GM10248 (cell line): ENCODE data around the gene CEBPB.
"Not testable (repeated sequence)": the region's sequence is repeated elsewhere in the genome, so short reads cannot be mapped to it uniquely, and the experiment has no call there.

Source experiments
- CTCF ChIA-PET: fragments of 300-600 bp; sonication (Branson Sonifier 250); formaldehyde crosslinking; extraction: SDS; loops from one replicate; lab custom pipeline; 2021; ENCODE audit warnings: antibody characterized with exemption; lab: Yijun Ruan, JAX
- POLR2A ChIA-PET: fragments of 350-650 bp; sonication (Branson Sonifier 250); formaldehyde crosslinking; extraction: SDS; loops from one replicate; lab custom pipeline; 2020; ENCODE audit warnings: antibody characterized with exemption; lab: Yijun Ruan, JAX
- DNase-seq: peaks from one replicate; pipeline ENCODE4 v3.0.0; 2012; ENCODE audit errors: extremely low spot score
- TF ChIP-seq, protein P1 (sequence below): IDR thresholded peaks from 2 replicates; pipeline ENCODE4 v1.5.1; 2012; ENCODE audit warnings: mild to moderate bottlenecking, low read depth; ENCODE audit errors: extremely low read depth, missing control alignments, control extremely low read depth

Gene CEBPB

DNA sequence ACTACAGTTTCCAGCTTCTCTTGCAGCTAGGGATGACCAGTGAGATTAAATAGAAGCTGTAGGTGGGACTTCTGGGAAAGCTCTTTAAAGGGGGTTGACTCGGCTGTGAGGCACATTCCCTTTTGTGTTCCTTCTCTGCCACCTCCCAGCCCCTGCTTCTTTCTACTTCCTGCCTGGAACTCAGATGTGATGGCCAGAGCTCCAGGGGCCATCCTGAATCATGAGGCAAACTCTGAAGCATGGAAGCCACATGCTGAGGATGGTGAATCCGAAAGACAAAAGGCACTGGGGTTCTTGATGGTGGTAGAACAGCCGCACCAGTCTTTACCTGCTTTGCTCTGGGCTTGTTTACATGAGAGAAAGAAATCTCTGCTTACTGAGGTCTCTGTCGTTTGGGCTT, 9.1 kb downstream of the CEBPB start:
- ChIA-PET CTCF (interaction anchor here (1.0 to 3.3 kb wide), 3 partner anchors 11 to 389 kb away, joined by 3 to 11 read pairs (median 4); partner anchors contain the start of gene CEBPB), POLR2A (no interaction called here)
- TF ChIP-seq, protein P1, sequence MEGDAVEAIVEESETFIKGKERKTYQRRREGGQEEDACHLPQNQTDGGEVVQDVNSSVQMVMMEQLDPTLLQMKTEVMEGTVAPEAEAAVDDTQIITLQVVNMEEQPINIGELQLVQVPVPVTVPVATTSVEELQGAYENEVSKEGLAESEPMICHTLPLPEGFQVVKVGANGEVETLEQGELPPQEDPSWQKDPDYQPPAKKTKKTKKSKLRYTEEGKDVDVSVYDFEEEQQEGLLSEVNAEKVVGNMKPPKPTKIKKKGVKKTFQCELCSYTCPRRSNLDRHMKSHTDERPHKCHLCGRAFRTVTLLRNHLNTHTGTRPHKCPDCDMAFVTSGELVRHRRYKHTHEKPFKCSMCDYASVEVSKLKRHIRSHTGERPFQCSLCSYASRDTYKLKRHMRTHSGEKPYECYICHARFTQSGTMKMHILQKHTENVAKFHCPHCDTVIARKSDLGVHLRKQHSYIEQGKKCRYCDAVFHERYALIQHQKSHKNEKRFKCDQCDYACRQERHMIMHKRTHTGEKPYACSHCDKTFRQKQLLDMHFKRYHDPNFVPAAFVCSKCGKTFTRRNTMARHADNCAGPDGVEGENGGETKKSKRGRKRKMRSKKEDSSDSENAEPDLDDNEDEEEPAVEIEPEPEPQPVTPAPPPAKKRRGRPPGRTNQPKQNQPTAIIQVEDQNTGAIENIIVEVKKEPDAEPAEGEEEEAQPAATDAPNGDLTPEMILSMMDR, result no peak
- DNase-seq, result no peak

DNA sequence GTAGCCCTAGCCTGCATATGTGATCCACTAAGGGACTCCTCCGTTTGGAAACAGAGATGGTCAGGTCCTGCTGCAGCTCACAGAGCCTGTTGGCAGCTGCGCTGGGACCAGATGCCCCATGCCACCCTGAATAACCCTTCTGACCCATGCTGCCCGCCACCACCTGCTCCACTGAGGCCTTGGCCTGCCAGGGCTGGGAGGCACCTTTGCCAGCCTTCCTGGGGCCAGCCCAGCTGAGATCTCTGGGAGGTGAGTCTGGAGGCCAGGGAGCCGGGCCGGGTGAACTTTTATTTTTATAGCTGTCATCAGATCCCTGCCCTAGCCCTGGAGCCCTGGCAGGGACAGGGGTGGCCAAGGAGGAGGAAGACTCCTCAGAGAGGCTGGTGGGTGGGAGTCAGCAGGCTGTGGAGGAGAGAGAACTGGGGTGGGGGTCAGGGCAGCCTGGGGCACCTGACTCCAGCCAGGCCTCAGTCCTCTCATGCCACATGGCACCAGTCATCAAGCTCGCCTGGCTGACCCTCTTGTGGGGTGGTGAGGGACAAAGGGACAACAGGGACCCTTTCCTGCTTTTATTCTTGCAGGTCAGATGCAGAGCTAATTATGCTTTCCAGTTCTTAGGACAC, 10.0 kb downstream of the CEBPB start:
- TF ChIP-seq, protein P1, result no peak
- ChIA-PET POLR2A (no interaction called here), CTCF (interaction anchor here (1.0 to 3.3 kb wide), 4 partner anchors 9 to 388 kb away, joined by 3 to 11 read pairs (median 3); partner anchors contain the start of gene CEBPB)
- no peak for DNase-seq

DNA sequence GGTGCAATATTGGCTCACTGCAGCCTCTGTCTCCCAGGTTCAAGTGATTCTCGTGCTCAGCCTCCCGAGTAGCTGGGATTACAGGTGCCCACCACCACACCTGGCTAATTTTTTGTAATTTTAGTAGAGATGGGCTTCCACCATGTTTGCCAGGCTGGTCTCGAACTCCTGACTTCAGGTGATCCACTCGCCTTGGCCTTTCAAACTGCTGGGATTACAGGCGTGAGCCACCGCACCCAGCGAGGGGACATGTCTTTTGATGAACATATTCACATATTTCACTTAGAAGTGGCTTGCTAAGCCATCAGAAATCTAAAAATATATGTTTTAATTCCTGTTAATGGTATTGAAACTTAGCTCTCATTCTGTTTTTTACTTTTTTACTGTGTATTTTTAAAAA, 11.1 kb downstream of the CEBPB start:
- CTCF ChIA-PET, result interaction anchor here (1.1 to 3.3 kb wide), 3 partner anchors 10 to 223 kb away, joined by 3 to 11 read pairs (median 4); partner anchors contain the start of gene CEBPB
- POLR2A ChIA-PET, DNase-seq: not testable (repeated sequence)

DNA sequence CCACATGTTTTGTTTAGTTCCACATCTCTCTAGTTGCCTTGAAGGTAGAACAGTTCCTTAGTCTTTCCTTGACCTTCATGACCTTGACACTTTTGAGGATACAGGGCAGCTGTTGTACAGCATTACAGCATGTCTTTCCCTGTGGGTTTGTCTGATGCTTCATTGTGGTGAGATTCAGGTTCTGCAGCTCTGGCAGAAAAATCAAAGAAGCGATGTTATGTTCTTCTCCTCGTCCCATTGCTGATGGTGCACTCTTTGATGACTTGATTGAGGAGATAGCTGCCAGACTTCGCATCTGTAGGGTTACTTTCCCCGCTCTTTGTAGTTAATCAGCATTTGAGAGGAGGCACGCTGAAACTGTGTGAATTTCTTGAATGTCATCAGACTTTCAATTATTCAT, 12.0 kb downstream of the CEBPB start:
- POLR2A ChIA-PET, result no interaction called here

DNA sequence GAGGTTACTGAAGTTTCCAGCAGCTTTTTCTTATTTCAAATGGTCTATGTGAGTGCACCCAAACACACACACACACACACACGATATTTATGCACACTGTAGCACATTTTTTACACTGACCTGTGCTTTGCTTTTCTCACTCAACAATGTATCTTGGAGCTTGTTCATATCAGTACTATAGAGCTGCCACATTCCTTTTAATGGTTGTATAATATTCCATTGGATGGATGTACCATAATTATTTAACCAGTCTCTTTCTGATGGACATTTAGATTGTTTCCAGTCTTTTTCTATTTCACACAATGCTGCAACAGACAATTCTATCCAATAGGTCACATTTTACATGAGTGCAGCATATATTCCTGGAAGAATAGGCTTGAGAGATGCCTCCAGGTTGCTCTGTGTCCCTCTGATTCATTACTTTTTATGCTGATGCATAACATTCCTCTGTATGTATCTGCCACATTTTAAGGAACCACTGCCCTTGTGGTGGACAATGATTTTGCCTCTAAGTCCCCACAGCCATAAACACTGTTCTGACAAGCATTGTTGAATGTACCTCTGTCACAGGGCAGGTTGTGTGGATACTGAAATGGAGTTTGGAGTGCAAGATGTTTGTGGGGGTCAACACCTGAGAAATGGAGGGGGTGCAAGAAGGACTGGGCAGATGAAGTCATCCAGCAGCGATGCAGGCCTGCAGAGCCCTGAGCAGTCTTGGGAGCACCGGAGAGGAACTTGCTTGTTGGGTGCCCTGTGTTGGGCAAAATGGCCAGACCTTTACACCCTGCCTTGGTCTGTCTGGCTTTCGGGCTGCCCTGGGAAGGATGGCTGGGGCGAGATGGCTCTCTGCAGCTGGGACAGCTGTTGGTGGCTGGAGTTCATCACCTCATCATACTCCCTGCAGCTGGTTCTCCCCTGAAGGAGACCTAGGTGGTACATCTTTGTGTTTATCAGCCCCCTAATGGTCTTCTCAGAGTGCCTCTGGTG, 13.6 kb downstream of the CEBPB start:
- ChIA-PET POLR2A (no interaction called here), CTCF (interaction anchor here (1.4 kb wide), 1 partner anchor 259 kb away, joined by 5 read pairs; no protein-coding TSS in a partner anchor)
- TF ChIP-seq, protein P1, result no peak
- no peak for DNase-seq

More for the DNA sequence above, 12.0 kb downstream of the CEBPB start:
- TF ChIP-seq, protein P1, result no peak
- no peak for DNase-seq
- CTCF ChIA-PET, result interaction anchor here (0.7 to 1.4 kb wide), 2 partner anchors 9 to 261 kb away, joined by 3 to 5 read pairs; no protein-coding TSS in a partner anchor

DNA sequence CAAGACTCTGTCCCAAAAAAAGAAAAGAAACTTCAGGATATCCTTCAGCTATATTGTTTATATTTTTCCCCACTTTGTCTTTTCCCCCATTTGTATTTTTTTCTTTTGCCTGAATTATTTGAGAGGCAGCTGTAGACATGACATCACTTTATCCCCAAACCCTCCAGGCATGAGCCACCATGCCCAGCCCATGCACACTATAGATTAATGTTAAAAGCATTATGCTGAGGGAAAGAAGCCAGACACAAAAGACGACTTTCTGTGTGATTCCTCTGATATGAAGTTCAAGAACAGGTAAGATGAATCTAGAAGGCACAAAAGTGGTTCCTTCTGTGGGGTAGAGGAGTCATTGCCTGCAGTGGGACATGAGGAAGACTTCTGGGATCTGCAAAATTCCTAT, 16.4 kb downstream of the CEBPB start:
- no peak for DNase-seq
- CTCF ChIA-PET, result no interaction called here
- POLR2A ChIA-PET, result no interaction called here
- TF ChIP-seq, protein P1, result no peak
